Bone marrow (tissue), 2 donors: ENCODE results near the gene TOR4A.

Experiments
- DNase-seq, 2 donors: peaks; one replicate each; lab custom pipeline; 2025; lab: John Stamatoyannopoulos, UW

Gene TOR4A

DNA sequence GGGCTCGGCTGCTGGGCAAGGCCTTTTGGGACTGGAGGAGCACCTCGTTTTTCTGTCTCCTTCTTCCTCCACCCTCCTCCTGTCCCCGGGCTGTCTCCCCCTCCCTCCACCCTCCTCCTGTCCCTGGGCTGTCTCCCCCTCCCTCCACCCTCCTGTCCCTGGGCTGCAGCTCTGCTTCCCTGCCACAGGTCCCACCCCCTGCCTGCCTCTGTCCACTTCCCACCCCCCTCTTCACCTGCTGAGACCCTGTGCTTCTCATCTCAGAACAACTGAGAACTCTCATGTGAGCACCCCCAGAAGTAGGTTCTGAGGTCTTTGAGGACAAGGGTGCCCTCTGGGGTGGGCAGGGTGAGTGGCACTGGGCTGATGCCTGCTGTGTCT, 5.8 kb upstream of the TOR4A start:
- no peak for DNase-seq

DNA sequence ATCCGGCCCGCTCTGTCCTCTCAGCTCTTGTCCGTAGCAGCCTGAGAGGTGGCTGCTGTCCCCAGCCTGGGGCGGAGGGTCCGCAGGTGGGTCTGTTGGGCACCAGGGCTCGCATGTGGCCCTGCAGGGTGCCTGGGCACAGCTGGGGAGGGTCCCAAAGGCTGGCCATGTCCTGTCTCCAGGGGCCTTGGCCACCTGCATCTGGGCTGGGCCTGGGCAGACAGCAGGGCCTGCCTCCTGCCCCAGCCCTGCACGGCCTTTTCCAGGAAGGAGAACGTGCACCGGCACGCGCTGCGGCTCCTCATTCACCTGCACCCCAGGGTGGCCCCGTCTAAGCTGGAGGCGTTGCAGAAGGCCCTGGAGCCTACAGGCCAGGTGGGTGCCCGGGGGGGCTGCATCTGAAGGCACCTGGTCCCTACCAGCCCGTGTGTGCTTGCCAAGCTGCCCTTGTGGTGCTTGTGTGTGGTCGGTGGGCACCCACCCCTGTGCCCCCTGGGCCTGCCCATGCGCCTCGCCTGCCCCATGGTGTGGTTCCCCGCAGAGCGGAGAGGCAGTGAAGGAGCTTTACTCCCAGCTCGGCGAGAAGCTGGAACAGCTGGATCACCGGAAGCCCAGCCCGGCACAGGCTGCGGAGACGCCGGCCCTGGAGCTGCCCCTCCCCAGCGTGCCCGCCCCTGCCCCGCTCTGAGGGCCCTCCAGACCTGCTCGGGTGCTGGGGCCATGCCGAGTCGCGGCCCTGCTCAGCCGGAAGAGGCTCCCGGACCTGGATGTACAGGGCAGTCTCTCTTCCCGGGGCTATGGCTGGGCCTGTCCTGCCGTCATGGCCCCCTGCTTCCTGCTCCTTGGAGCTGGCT, 5.1 kb upstream of the TOR4A start:
- no peak for DNase-seq

DNA sequence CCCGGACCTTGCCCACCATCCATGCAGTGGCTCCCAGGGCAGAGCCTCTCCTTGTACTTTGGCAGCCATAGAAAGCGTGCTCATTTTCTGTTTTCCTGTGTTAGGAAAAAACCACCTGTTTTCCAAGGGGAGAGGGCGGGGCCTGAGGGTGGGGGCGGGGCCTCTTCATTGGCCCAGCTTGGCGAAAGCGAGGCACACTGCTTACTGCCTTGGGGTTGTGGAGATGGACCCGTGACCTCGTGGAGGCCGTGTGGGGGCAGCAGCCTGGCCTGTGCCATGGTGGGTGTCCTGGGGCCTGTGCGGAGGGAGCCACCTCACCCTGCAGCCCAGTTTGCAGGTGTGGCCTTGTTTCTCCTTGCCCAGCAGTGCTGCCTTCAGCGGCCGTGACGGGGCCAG, 4.4 kb upstream of the TOR4A start:
- DNase-seq: no peak

DNA sequence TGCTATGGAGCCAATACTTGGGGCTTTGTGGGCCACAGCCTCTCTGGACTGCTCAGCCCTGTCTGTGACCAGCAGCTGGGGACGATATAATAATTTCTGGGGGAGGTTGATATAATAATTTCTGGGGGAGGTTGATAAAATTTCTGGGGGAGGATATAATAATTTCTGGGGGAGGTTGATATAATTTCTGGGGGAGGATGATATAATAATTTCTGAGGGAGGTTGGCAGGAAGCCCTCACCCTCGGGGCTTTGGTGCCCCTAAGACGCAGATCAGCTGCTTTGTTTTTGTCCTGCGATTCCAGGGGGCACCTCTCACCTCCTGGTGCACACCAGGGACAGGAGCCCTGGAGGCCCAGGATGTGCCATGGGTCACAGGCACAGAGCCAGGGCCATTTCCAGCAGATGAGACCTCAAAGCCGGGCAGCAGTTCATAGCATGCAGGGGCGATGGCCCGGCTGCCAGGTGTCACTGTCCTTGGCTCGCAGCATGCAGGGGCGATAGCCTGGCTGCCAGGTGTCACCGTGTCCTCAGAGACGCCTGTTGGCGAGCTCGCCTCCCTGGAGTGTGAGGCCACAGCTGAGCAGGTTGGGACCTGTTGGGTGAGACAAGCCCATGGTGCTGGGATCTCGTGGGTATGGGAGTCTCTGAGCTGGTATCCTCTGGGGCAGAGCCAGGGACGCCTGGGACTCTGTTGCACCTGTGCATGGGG, 3.8 kb upstream of the TOR4A start:
- DNase-seq: no peak

DNA sequence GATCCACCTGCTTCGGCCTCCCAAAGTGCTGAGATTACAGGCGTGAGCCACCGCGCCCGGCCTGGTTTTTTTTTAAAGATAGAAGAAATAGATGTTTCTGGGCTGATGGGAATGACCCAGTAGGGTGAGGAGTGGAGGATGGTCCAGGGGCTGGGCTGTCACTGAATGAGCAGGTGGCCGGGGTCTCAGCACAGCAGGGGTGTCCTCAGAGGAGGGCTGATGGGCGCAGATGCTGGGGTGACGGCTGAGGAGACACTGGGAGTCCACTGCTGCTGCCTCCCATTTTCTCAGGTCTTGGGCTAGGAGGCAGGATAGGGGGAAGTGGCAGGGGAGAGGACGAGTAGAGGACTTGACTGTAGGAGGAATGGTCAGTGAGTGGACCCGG, 2.3 kb upstream of the TOR4A start:
- no peak for DNase-seq

DNA sequence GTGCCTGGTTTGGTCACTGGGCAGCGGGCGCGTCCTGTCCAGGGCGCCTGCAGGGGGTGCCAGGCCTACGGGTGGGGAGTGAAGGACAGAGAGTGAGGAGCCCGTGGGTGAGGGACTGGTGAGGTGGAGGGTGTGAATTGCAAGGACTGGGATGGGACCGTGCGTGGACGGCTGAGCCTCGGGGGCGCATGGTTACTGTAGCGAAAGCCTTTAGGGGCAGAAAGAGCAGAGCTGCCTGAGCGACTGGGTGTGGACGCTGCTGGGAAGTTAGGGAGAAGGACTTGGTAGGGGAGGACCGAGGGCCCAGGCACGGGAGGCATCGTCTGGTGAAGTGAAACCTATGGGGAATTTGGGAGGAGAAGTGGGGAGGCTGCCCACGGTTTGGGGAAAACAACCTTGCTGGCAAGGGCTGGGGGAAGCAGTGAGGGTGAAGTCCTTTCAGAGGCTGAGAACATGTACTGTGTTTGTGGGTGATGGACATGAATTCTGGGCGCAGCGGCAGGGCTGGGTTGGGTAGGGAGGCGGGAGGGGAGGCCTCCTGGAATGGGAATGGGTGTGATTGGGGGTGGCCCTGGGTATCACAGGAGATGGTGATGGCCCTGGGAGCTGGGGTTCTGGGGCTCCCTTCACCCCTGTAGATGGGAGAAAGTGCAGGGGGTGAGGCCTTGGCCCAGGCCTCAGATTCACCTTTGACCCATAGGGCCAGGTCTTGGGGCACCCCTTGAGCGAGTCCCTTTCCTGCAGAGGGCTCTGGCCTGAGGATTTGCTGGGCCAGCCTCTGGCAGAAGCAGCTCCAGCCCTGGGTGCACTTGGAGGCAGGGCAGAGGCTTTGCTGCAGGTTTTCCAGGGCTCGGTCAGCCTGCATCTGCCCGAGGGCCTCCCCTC, 1.7 kb upstream of the TOR4A start:
- no peak for DNase-seq

DNA sequence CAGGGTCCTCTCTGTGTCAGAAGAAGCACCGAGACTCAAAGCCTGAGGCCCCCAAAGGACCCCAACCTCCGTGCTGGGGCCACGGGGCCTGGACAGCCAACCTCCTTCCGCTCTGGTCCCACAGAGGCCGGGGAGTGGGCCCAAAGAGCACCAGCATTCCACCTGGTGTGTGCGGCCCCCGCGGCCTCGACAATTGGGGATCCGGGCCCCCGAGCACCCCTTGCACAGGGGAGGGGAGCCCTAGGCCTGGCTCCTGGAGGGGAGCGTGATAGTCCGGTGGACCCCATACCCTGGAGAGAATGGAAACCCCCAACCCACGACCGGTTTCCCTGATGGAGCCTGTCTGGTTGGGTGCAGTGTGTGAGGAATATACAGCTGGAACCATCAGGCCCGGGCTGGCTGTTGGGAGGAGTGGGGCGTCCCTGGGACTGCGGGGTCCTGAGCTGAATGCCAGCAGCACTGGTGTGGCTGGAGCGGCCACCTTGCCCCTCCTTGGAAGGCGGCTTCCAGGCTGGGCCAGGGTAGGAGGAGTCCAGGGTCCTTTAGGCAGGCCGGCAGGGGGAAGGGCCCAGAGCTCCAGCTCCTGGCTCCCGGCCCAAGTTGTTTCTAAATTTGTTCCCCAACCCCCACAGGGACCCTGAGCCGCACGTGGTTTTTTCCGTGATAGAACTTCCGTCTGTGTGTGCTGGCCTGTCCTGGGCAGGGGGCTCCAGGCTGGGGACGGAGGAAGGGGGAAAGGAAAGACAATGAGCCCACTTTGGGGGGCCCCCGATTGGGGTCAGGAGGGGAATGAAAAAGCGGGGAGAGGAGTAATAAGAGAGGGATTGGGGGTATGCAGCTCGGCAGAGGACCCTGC, 825 bp upstream of the TOR4A start:
- DNase-seq: peak in 1 of 2 donors; percentile 45

DNA sequence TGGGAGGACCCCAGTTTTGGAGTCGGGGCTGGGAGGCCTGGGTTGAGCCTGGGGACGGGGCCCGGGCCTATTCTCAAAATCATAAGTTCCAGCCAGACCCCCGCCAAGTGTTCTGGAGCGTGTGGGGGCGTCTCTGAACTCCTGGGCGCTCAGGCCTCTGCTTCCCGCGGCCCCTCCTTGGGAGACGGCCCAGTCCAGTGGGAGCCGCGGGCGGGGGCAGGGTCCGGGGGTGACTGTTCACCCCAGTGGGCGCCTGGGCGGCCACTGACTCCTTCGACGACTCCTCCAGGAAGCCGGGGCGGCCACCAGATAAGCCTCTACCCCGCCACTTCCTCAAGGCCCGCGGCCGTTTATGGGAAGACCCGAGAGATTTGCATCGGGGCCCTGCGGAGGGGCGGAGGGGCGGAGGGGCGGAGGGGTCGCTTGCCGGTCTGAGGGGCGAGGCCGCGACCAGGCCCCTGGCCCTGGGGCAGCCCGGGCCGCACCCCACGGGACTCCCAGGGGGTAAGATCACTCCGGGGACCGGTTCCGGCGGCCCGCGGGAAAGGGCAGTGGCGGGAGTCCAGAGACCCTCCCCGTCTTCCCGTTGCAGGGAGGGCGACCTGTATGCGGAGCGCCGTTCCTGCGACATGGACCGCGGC, 655 bp downstream of the TOR4A start:
- no peak for DNase-seq

DNA sequence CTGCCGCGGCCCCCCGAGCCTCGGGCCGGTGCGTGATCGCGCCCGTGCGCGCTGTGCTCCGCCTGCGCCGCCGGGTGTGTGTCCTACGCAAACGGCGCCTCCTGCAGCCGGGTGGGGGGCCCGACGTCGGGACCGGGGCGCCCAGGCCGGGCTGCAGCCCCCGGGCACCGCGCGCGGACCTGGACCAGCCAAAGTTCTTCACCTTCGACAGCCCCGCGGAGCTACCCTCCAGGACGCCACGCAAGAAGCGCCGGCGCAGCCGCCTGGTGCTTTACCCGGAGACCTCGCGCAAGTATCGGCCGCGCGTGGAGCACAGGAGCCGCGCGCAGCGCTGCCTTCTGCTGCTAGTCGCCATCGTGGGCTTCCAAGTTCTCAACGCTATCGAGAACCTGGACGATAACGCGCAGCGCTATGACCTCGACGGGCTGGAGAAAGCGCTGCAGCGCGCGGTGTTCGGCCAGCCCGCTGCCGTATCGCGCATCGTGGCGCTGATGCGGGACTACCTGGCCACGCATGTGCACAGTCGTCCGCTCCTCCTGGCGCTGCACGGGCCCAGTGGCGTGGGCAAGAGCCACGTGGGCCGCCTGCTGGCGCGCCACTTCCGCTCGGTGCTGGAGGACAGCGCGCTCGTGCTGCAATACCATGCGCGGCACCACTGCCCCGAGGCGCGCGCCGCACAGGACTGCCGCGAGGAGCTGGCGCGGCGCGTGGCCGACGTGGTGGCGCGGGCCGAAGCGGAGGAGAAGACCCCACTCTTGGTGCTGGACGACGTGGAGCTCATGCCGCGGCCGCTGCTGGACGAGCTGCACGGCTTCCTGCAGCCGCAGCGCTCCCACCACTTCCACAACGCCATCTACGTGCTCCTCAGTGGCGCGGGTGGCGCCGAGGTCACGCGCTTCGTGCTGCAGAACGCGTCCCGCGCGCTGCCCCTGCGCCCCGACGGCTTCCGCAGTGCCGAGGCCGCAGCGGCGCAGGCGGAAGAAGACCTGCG, 1.5 kb downstream of the TOR4A start:
- DNase-seq: no peak

DNA sequence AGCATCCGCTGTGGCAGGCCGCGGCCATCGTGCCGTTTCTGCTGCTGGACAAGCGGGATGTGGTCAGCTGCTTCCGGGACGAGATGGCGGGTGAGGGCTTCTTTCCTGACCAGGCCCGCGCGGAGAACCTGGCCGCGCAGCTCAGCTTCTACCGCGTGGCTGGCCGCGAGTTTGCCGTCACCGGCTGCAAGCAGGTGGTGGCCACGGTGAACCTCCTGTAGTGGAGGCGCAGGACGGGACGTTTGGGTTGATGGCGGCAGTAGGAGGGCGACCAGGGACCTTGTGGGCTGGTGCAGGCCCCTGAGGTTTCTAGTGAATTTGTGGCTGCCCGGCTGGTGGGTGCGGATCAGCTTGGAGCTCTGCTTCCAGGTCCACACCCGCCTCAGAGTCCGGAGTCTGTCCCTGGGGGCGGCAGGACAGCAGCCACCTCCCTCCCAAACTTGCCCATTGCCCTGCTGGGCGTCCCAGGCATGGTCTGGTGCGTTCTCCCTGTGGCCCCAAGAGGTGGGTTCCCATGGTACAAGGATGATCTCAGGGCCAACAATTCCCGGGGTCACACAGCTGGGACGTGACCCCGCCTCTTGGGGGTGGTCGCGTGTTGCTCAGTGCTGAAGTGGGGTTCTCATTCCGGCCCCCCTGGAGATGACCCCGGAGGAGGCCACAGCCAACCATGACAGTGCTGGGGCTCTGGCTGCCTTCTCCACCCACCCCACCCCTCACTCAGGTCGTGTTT, 2.4 kb downstream of the TOR4A start:
- DNase-seq: no peak

DNA sequence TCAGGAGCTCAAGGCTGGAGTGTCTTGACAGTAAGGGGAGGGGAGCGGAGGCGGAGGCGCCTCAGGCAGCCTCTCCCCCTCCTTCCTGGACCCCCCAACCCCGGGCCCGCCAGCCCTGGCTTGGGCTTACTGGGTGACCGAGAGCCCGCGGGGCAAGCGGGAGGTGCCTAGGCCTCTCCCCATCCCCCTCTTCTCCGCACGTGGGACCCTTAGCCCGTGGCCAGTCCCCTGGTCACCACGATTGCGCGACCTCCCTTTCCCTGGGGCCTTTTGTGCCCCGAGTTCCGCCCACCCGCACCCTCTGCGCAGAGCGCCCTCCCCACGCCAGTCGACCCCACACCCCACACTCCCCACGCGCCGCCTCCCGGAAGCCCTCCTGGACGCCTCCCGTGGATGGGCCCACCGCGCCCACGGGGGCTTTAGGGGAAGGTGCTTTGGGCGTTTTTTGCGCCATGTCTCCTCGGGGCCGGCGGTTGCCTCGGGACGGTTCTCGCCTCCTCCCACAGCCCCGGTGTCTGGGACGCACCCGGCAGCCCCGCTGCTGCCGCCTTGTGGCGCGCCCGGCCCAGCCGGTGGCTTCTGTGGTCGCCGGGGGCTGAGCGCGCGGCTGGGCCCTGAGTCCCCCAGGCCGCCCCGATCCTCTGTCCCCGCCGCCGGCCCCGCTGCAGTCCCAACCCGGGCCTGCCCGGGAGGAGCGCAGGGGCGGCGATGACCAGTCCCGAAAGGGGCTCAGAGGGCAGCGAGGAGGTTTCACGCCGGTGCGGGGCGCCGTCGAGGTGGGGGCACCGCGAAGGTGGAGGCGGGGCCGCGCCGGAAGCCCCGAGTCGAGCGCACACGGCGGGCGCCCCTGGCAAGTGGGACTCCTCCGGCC, 3.2 kb downstream of the TOR4A start:
- DNase-seq: no peak

DNA sequence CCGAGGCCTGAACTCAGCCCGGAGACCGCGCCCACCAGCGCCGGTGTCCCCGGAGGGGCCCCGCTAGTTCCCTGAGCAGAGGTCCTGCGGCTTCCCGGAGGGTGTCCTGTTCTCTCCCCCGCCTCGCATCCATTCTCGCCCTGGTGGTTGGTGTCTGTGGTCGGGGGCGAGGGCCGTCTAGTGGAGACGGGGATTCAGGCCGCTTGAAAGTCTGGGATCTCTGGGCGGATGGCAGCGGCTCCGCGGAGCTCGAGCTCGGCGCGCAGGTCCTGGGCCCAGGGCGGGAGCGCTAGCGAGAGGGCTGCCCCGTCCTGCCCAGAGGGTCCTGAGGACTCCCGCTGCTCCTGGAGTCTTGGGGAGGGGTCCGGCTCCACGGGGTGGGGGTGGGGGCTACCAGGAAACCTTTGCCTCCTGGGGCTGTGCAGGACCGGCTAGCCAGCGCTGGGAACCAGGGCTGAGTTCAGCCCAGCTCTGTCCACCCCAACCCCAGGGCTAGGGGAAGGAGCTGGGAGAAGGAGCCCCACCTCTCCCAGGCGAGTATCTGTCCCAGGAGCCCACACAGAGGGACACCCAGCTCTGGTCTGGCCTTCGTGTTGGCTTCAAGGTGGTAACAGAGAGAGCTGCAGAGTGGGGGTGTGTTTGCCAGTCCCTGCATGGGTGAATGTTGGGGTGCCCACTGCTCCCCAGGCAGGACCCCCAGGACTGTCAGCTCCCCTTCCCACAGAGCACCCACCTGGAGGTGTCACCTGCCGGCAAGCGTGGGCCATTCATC, 4.0 kb downstream of the TOR4A start:
- no peak for DNase-seq

DNA sequence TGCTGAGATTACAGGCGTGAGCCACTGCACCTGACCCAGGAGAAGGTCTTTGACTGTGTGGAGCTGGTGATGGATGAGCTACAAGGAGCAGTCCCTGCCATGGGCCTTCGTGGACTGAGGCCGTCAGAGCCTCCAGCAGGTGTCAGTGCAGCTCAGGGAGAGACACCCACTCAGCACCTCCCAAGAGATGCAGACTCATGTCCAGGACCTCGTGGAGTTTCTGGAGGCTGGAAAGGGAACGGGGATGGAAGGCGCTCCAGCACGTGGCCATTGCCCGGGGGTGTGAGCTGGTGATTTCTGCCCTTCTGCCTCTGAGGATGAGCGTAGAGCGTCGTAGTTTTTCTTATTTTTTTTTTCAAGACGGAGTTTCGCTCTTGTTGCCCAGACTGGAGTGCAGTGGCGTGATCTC, 9.5 kb downstream of the TOR4A start:
- DNase-seq: peak in 1 of 2 donors; percentile 17

DNA sequence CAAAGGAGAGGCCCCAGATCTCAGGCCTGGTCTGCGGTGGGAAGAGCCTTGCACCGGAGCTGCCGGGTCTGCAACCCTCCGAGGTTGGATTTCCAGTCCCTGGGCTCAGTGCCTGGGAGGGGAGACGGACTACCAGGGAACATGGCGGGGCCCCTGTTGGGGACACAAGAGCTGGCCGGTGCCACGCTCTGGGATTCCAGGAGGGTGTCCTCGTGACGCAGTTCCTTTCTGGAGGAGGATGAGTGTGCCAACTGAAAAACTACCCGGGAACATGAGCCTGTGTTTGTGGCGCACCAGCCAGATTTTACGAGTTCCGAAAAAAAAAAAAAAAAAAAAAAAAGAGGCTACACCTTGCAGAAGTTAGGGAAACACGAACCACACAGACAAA, 15.6 kb downstream of the TOR4A start:
- DNase-seq: no peak

DNA sequence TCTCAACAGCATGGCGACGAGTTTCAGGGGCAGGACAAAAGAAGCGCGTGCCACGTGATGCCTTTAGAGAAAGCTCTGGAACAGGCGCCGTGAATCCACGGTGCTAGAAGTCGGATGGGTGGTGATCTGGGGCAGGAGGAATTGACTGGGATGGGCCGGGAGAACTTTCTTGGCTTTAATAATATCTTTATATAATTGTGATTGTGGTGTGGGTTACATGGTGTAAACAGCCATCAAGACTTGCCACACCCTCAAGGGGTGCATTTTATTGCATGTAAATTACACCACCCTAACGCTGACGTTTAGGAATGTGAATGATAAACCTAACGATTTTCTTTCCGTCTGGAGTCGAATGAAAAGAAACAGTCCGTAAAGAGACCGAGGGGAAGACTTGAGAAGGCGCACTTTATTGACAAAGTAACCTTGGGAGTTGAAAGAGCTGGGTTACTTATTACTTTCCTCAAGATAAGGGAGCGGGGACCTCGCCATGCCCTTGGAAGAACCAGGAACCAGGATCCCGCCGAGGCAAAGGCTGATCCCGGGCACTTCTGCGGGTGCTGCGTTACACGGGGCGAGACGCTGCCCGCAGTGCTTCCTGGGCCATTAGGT, 16.1 kb downstream of the TOR4A start:
- no peak for DNase-seq

DNA sequence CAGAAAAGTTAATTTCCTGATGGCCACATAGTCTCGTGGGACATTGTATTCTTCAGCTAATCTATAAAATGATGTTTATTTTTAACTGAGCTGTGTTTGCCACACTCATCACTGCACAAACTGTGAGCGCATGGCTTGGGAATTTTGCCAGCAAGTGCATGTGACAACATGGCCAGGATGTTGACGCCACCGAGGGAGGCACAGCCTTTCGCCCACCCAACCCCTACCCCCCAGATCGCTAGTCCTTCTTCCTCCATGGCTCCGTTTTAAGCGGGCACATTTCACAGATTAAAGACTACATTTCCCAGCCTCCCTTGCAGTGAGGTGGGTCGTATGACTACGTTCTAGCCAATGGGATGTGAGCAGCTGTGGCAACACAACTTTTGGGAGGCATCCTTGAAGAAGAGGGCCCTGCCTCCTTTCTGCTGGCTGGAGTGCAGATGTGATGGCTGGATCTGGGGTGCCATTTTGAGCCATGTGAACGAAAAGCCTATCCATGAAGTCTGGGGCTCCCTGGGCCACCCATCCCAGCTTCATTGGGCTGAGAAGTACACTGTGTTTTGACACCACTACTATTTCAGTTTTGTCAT, 16.7 kb downstream of the TOR4A start:
- DNase-seq: no peak
